Tongue (tissue), 2 donors: ENCODE measurements around the gene MRPL55. TPM values are rescaled to one million over a fixed set of nuclear protein-coding genes. Genes with fewer than 3 reads are reported as not detected.

Source experiments
- small RNA-seq: library from RNA; depleted of rRNA; stranded (forward); fragments of <200 nt; gene quantifications from one replicate; pipeline ENCODE3, GENCODE V24; 2014; ENCODE audit warnings: low replicate concordance
- total RNA-seq: library from RNA; depleted of rRNA; stranded (reverse); fragments of >200 nt; gene quantifications from one replicate; pipeline ENCODE4 v1.2.3, GENCODE V29; 2014

MRPL55 gene
- total RNA-seq, 1 donor from 2014 or later: 28.7 TPM

Small RNAs within 50 kb of the gene (small RNA-seq; reads per million reads assigned to genes)
- not detected for gene AL359510.1

Other genes starting within 250 kb of the MRPL55 start
- gene WNT9A, start 161.4 kb downstream of the MRPL55 start, total RNA-seq: 14.6 TPM
- gene WNT3A, start 102.3 kb downstream of the MRPL55 start, total RNA-seq: 1.6 TPM
- 152 TPM for gene ARF1, start 26.6 kb downstream of the MRPL55 start, total RNA-seq
- gene C1orf35, start 6.0 kb downstream of the MRPL55 start, total RNA-seq: 12.1 TPM
- gene GUK1, start 31.0 kb upstream of the MRPL55 start, total RNA-seq: 156 TPM
- gene GJC2, start 40.6 kb upstream of the MRPL55 start, total RNA-seq: 5.5 TPM
- gene IBA57, start 56.5 kb upstream of the MRPL55 start, total RNA-seq: 11.4 TPM
- gene OBSCN, start 98.7 kb upstream of the MRPL55 start, total RNA-seq: 640 TPM